Immature natural killer cell (primary cell): ENCODE measurements around the gene VCL. TPM values are rescaled to one million over a fixed set of nuclear protein-coding genes. Genes with fewer than 3 reads are reported as not detected.

Source experiments
- DNase-seq, 3 donors: peaks; one replicate each; pipeline ENCODE4 v3.0.0; 2022; ENCODE audit warnings: mixed read lengths in 1 of 3
- H3K27ac Mint-ChIP-seq, 6 donors: one replicate each; pipeline ENCODE4 v1.8.0; 2020; ENCODE audit warnings: mixed read lengths in 6 of 6, mild to moderate bottlenecking in 5 of 6, inconsistent platforms in 4 of 6, moderate library complexity in 3 of 6
- H3K27me3 Mint-ChIP-seq, 3 donors: one replicate each; pipeline ENCODE4 v1.8.0; 2020 to 2021; ENCODE audit warnings: low read depth in 3 of 3, mild to moderate bottlenecking in 3 of 3, mixed read lengths in 3 of 3, moderate library complexity in 3 of 3, inconsistent platforms in 1 of 3
- H3K36me3 Mint-ChIP-seq, 3 donors: one replicate each; pipeline ENCODE4 v1.8.0; 2020; ENCODE audit warnings: mixed read lengths in 3 of 3, inconsistent platforms in 2 of 3, mild to moderate bottlenecking in 2 of 3
- H3K4me1 Mint-ChIP-seq, 2 donors: one replicate each; pipeline ENCODE4 v1.8.0; 2020; ENCODE audit warnings: inconsistent platforms in 2 of 2, mild to moderate bottlenecking in 2 of 2, mixed read lengths in 2 of 2, moderate library complexity in 1 of 2
- H3K4me3 Mint-ChIP-seq, 5 donors: one replicate each; pipeline ENCODE4 v1.8.0; 2020; ENCODE audit warnings: mild to moderate bottlenecking in 5 of 5, mixed read lengths in 5 of 5, inconsistent platforms in 3 of 5, moderate library complexity in 3 of 5
- H3K9me3 Mint-ChIP-seq, 6 donors: one replicate each; pipeline ENCODE4 v1.8.0; 2020; ENCODE audit warnings: mild to moderate bottlenecking in 6 of 6, mixed read lengths in 6 of 6, inconsistent platforms in 4 of 6, moderate library complexity in 3 of 6
- polyA plus RNA-seq, 3 donors: library from polyadenylated mRNA; unstranded; fragments of 300-500 nt; fragmentation: Illumina TruSeq; gene quantifications; one replicate each; pipeline ENCODE4 v1.2.3, GENCODE V29; 2021

Gene VCL
- polyA plus RNA-seq, 3 donors from 2014 or later = 38.6 to 95.0 (median 55.9) TPM

DNA sequence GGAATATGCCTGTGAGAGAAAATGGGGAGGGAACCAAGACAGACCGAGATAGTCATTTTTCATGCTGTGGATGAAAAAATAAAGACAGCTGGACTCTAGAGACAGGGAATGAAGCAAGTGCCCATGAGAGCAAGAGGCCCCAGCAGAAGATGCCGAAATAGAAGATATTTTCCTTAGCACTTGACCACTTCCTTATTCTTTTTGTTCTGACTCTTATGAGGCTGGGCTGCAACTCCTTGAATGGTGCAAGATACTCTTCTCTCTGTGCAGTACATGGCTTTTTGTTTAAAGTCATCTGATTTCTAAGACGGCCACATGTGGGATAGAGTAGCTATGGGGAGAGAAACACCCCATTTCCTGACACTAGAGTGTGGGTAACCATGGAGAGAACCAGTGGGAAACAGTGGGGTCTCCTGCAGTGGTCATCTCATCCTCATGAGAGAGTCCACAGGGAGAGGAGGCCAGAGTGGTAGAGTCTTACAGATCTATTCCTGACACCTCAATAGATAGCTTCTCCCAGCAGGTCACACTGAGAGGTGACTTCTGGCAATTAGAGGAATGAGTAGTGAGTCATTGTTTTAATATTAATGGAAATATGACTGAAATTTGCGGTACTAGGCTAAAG, 18.0 kb upstream of the VCL start:
- Mint-ChIP-seq H3K36me3 (peaks cover 0 to 4% (median 0%) of the 10 kb centered on the region in 3 donors), H3K27ac (peak overlapping the region in 1 of 6 donors; percentile 30), H3K9me3 (no peaks in the 10 kb centered on the region), H3K4me1 (peaks cover 37 to 46% of the 10 kb centered on the region in 2 donors), H3K27me3 (peaks cover 0 to 4% (median 0%) of the 10 kb centered on the region in 3 donors), H3K4me3 (peak overlapping the region in 1 of 5 donors; percentile 6)
- no peak for DNase-seq

DNA sequence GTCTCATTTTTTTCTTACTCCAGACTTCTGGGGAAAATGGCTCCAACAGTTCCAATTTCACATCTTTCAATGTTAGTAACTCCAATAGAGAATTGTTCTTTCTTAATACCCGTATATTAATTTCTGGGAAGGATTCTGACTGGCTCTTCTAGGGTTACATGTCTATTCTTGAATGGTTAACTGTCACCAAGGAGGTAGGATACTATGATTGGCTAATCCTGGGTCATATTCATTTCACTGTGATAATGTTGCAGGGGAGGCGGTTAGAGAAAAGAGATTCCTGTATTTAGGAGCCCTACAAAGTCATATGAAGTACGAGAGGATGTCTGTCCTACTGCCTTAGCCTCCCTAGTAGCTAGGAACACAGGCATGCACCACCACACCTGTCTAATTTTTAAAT, 16.1 kb upstream of the VCL start:
- Mint-ChIP-seq H3K4me1 (peaks cover 29 to 34% of the 10 kb centered on the region in 2 donors), H3K27ac (no peak overlapping the region), H3K4me3 (no peak overlapping the region), H3K36me3 (peaks cover 0 to 4% (median 0%) of the 10 kb centered on the region in 3 donors), H3K27me3 (peaks cover 0 to 2% (median 0%) of the 10 kb centered on the region in 3 donors), H3K9me3 (no peaks in the 10 kb centered on the region)
- DNase-seq = no peak

DNA sequence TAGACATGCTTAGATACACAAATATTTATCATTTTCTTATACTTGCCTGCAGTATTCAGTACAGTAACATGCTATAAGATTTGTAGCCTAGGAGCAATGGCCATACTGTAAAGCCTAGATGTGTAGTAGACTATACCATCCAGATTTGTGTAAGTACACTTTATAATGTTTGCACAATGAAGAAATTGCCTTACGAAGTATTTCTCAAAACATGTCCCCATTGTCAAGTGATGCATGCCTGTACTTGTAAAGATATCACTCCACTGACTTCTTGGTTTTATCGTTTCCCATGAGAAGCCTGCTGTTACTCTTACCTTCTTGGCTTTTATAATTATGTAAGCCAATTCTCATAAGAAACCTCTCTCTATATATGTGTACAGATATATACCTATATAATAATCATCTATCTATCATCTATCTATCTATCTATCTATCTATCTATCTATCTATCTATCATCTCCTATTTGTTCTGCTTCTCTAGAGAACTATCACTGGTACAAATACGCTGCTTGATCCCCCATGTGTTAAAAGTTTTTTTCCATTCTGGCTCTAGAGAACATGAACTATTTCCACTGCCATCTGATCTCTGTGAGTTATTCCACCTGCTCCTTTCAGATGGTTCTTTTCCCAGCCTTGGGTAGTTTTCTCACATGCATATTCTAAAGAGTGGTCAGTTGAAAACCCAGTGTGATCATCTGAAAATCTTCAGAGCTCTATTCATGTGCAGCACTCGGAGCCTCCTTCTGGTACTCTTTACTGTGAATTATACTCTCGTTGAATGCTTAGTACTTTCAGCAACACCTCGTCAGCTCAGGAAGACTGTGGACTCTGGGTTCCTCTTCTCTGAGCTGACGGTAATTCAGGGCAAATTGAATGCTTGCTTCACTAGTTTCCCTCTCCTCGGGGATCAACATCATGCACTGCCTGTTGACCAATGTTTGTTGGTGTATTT, 14.5 kb upstream of the VCL start:
- Mint-ChIP-seq H3K4me3 (peak overlapping the region; percentile 41 to 71 (median 48)), H3K27me3 (no peaks in the 10 kb centered on the region), H3K27ac (peak overlapping the region; percentile 39 to 83 (median 74)), H3K9me3 (no peaks in the 10 kb centered on the region), H3K4me1 (peaks cover 31 to 40% of the 10 kb centered on the region in 2 donors), H3K36me3 (peaks cover 0 to 4% (median 0%) of the 10 kb centered on the region in 3 donors)
- no peak for DNase-seq

DNA sequence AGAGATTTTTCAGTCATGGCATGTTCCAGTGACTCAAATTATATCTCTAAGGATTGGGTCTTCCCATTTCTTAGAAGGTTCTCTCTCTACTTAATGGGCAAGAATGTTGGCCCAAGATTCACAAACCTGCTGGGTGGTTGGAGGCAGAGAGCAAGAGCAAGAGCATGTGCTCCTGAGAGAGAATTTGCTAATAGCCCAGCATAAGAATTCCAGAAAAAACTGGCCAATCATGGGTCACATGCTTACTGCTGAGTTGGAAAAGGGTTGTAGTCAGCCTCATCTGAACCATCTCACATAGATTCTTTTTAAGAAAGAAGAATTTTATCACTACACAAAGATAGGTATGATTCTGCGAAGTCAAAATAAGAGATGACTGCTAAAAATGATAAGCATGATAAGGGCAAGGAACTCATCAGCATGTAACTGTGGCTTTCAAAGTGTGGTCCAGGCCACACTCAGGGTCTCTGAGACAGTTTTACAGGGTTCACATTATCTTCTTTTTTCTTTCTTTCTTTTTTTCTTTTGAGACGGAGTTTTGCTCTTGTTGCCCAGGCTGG, 8.2 kb upstream of the VCL start:
- no peaks in the 10 kb centered on the region for H3K36me3 Mint-ChIP-seq
- H3K27me3 Mint-ChIP-seq = peaks cover 0 to 7% (median 3%) of the 10 kb centered on the region in 3 donors
- H3K4me1 Mint-ChIP-seq = peaks cover 38 to 49% of the 10 kb centered on the region in 2 donors
- peak overlapping the region in 3 of 5 donors; percentile 21 to 30 (median 23) for H3K4me3 Mint-ChIP-seq
- DNase-seq = no peak
- H3K9me3 Mint-ChIP-seq = no peaks in the 10 kb centered on the region
- H3K27ac Mint-ChIP-seq = peak overlapping the region in 3 of 6 donors; percentile 6 to 28 (median 8)

DNA sequence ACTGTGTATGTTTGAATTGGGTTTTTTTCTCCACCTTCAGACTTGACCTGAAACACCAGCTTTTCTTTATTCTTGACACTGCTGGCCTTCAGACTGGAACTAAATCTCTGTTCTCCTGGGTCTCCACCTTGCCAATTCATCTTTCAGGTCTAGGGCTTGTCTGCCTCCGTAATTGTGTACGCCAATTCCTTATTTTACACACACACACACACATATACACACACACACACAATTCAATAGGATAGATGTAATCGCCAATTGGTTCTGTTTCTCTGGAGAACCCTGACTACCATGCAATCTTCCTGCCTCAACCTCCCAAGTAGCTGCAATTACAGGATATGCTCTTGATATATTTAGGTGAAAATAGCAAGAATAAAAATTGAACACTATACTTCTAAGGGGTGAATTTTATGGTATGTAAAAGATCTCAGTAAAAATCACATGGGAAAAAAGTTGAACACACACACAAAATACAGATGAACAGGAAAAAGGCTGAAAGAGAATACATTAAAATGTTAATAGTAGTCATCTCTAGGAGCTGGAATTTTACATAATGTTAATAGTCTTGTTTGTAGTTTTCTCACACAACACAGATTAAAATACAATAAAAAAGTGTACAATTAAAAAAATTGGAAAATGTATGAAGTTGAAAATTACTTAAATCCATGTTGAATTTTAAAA, 6.6 kb upstream of the VCL start:
- Mint-ChIP-seq H3K4me3 (peak overlapping the region; percentile 45 to 71 (median 64)), H3K36me3 (no peaks in the 10 kb centered on the region), H3K27ac (peak overlapping the region; percentile 64 to 96 (median 85)), H3K27me3 (peaks cover 0 to 11% (median 3%) of the 10 kb centered on the region in 3 donors), H3K9me3 (no peaks in the 10 kb centered on the region), H3K4me1 (peaks cover 44 to 61% of the 10 kb centered on the region in 2 donors)
- DNase-seq = no peak

DNA sequence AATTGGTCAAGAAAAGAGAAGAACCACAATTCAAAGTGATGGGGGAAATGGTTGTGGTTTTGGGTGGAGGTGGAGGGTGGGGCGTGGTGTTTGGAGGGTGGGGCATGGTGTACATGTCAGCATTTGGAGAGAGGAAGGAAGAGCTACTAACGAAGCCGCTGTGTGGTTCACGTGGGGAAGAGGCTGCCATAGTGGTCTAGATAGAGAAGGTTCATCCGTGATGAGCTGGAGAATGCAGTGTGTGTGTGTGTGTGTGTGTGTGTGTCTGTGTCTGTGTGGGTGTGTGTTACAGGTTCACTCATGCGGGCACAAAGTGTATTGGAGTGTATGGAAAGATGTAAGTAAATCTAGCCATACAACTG, 6.1 kb upstream of the VCL start:
- Mint-ChIP-seq H3K27me3 (peaks cover 0 to 11% (median 3%) of the 10 kb centered on the region in 3 donors), H3K27ac (peak overlapping the region; percentile 64 to 96 (median 85)), H3K9me3 (no peaks in the 10 kb centered on the region), H3K4me1 (peaks cover 44 to 61% of the 10 kb centered on the region in 2 donors), H3K4me3 (peak overlapping the region; percentile 40 to 71 (median 64)), H3K36me3 (no peaks in the 10 kb centered on the region)
- DNase-seq = peak; percentile 77 to 84 (median 83)

DNA sequence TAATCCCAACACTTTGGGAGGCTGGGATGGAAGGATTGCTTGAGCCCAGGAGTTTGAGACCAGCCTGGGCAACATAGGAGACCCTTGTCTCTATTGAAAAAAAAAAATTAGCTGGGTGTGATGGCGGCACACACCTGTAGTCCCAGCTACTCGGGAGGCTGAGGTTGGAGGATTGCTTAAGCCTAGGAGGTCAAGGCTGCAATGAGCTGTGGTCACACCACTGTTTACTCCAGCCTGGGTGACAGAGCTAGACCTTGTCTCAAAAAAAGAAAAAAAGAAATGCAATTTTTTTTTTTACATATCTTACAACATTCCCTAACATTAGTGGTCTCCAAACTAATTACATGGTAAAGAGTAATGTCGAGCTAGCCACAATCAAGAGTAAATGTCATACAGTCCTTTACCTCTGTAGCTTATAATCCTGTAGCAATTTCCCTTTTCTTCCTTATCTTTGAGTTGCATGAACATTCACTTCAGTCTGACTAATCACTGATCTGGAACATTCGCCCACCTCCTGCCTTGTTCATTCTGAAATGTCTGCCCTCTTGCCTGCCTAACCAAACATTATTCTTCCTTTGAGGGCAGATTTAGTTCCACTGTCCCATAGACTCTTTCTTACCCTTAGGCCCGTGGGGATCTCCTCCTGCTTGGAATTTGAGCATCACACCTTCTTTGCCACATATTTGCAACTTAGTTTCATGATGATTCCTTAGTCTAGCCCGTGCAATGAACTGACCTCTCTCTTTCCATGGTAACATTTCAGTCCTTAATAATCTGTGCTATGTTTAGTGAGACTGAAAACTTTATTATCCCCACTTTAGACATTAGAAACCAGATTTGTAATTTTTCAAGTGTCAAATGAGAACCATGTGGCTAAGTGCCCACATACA, 4.8 kb upstream of the VCL start:
- peaks cover 47 to 64% of the 10 kb centered on the region in 2 donors for H3K4me1 Mint-ChIP-seq
- peak overlapping the region in 5 of 6 donors; percentile 24 to 88 (median 61) for H3K27ac Mint-ChIP-seq
- no peaks in the 10 kb centered on the region for H3K36me3 Mint-ChIP-seq

DNA sequence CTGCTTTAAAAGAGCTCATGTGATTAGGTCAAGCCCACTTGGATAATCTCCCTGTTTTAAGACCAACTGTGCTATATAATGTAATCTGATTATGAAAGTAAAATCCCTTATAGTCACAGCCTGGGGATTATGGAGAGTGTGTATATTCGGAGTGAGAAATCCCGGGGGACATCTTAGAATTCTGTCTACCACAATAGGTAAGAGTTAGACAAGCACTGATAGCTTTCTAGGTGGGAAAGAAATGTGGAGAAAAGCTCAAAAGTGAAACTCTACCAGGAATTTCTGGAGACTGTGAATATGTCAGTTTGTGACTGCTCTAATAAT, 2.9 kb upstream of the VCL start:
- H3K27me3 Mint-ChIP-seq = peaks cover 5 to 26% (median 8%) of the 10 kb centered on the region in 3 donors
- no peaks in the 10 kb centered on the region for H3K36me3 Mint-ChIP-seq
- no peak overlapping the region for H3K4me3 Mint-ChIP-seq
- peaks cover 55 to 67% of the 10 kb centered on the region in 2 donors for H3K4me1 Mint-ChIP-seq
- peak overlapping the region in 1 of 6 donors; percentile 42 for H3K27ac Mint-ChIP-seq
- no peak for DNase-seq
- no peaks in the 10 kb centered on the region for H3K9me3 Mint-ChIP-seq

More for the DNA sequence above, 4.8 kb upstream of the VCL start:
- Mint-ChIP-seq H3K9me3 (no peaks in the 10 kb centered on the region), H3K4me3 (peak overlapping the region in 4 of 5 donors; percentile 7 to 42 (median 13)), H3K27me3 (peaks cover 5 to 20% (median 6%) of the 10 kb centered on the region in 3 donors)
- DNase-seq = no peak

DNA sequence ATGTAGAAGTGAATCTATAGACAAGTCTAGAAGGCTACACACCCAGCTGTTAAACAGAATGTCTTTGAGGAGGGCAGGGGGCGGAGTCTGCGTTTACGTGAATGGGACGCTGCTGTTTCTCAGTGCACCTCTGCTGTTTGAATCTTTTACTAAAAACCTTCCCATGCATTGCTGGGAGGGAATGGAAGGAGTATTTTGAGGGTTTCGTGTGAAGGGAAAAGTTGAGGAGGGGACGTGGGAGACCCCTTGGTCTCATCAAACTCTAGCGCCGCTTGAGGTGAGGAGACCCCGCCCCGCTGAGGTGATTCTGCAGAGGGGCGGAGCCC, 492 bp upstream of the VCL start:
- peaks cover 0 to 3% (median 0%) of the 10 kb centered on the region in 3 donors for H3K36me3 Mint-ChIP-seq
- peaks cover 61 to 73% of the 10 kb centered on the region in 2 donors for H3K4me1 Mint-ChIP-seq
- H3K4me3 Mint-ChIP-seq = peak overlapping the region; percentile 94 to 100 (median 99)
- no peak for DNase-seq
- peak overlapping the region; percentile 83 to 99 (median 96) for H3K27ac Mint-ChIP-seq
- H3K9me3 Mint-ChIP-seq = no peaks in the 10 kb centered on the region
- H3K27me3 Mint-ChIP-seq = peaks cover 5 to 19% (median 5%) of the 10 kb centered on the region in 3 donors

DNA sequence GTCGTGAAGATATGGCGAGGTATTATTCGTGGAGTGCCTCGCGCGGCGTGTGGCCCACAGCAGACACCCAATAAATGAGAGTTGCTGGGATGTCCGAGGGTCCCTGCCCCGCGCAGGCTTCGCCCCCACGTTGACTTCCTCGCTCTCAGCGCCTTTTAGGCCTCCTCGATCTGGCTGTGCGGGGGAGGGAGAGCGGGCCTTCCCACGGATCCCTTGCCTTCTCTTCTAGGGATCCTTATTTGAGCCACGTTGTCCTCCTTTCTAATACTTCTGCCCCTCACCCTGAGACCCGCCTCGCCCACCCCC, 660 bp downstream of the VCL start:
- Mint-ChIP-seq H3K4me1 (peaks cover 61 to 73% of the 10 kb centered on the region in 2 donors), H3K9me3 (no peaks in the 10 kb centered on the region), H3K27me3 (peaks cover 5 to 19% (median 5%) of the 10 kb centered on the region in 3 donors), H3K4me3 (peak overlapping the region; percentile 94 to 100 (median 99)), H3K36me3 (peaks cover 0 to 3% (median 0%) of the 10 kb centered on the region in 3 donors), H3K27ac (peak overlapping the region; percentile 83 to 99 (median 95))
- DNase-seq = peak in 1 of 3 donors; percentile 14

DNA sequence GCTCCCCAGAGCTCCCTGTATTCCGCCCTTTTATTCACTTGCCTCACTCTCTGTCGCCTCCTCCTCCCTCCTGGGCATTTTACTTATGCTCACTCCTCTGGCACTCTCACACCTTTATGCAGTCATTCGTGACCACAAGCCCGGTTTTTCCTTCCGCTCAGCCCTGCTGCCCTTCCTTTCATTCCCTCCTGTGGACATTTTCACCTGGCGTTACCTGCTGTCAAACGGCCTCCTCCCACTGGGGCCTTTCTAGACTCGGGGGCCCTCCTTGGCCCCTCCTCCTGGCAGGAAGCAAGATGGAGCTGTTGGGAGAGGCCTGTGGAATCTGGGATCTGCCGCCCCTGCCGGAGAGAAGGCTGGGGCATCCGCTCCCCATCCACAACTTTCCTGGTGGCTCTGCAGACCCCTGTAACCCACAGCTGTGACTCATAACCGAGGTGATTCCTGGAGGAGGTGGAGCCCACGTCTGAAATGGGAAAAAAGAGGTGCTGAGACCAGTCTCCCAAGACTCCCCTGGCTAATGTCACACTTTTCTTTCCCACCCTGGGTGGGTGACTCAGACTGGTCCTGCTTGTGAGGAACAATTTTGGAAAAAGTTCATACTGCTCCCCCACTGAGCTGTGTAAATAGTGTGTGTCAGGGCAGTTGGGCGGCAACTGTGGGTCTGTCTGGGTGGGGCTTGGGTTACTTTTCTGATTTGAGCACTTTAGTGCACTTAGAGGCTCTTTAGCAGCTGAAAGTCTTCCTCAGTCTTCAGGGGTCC, 1.2 kb downstream of the VCL start:
- Mint-ChIP-seq H3K27me3 (peaks cover 5 to 19% (median 5%) of the 10 kb centered on the region in 3 donors), H3K27ac (peak overlapping the region; percentile 83 to 99 (median 95))
- peak in 2 of 3 donors; percentile 19 to 23 for DNase-seq

DNA sequence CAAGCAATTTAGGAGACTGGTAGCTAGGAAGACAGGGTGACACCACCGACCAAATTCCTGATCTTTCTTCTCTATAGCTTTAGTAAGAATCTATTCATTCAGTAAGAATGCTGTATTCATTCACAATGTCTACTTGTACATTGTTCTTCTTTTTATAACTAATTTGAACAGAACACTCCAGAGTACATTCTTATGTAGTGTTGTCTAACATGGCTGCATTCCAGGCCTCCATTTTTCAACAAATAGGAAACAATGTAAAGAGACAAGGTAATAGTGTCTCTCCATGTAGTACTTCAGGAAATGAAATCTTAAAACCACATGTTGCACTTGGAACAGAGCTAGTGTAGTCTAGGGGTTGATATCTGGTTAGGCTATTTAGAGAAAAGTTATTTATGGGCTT, 1.8 kb downstream of the VCL start:
- H3K36me3 Mint-ChIP-seq = peaks cover 0 to 3% (median 0%) of the 10 kb centered on the region in 3 donors
- peaks cover 67 to 81% of the 10 kb centered on the region in 2 donors for H3K4me1 Mint-ChIP-seq
- H3K27ac Mint-ChIP-seq = peak overlapping the region; percentile 83 to 99 (median 95)
- no peaks in the 10 kb centered on the region for H3K9me3 Mint-ChIP-seq
- DNase-seq = no peak
- H3K4me3 Mint-ChIP-seq = peak overlapping the region; percentile 94 to 100 (median 99)
- peaks cover 5 to 19% (median 5%) of the 10 kb centered on the region in 3 donors for H3K27me3 Mint-ChIP-seq

More for the DNA sequence above, 1.2 kb downstream of the VCL start:
- Mint-ChIP-seq H3K4me3 (peak overlapping the region; percentile 94 to 100 (median 99)), H3K36me3 (peaks cover 0 to 3% (median 0%) of the 10 kb centered on the region in 3 donors), H3K9me3 (no peaks in the 10 kb centered on the region), H3K4me1 (peaks cover 62 to 76% of the 10 kb centered on the region in 2 donors)
